A549 treated with dexamethasone at 1 μM for 4 hours (cell line): ENCODE data around the gene CCDC13. TPM values are rescaled to one million over a fixed set of nuclear protein-coding genes. Genes with fewer than 3 reads are reported as not detected.

ENCODE experiments used
- total RNA-seq: library from RNA; stranded (reverse); fragments of 200-300 nt; extraction: Qiagen RNA extraction; gene quantifications from 5 replicates; pipeline ENCODE4 v1.2.3, GENCODE V29; 2022

The CCDC13 gene, protein sequence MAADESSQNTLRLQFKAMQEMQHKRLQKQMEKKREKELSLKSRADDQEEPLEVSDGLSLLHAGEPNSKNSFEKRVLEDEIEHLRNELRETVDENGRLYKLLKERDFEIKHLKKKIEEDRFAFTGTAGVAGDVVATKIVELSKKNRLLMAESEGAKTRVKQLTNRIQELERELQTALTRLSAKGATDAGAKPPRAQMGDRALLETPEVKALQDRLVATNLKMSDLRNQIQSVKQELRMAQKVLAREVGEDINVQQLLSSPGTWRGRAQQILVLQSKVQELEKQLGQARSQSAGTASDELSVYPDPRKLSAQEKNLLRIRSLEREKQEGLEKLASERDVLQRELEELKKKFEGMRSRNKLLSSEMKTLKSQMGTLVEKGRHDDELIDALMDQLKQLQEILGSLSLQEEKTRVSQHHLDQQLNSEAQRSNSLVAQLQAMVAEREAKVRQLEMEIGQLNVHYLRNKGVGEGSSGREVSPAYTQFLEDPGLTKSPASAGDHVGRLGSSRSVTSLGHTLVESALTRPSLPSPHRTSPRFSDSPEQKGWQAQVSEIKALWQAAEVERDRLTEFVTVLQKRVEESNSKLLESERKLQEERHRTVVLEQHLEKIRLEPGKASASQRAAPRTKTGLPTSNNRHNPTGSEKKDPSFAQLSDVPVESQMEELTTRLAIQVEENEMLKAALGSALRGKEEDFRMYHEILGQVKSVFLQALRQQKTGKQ
- 0.39 to 0.61 TPM (median 0.50 TPM) in 5 replicates for total RNA-seq

DNA sequence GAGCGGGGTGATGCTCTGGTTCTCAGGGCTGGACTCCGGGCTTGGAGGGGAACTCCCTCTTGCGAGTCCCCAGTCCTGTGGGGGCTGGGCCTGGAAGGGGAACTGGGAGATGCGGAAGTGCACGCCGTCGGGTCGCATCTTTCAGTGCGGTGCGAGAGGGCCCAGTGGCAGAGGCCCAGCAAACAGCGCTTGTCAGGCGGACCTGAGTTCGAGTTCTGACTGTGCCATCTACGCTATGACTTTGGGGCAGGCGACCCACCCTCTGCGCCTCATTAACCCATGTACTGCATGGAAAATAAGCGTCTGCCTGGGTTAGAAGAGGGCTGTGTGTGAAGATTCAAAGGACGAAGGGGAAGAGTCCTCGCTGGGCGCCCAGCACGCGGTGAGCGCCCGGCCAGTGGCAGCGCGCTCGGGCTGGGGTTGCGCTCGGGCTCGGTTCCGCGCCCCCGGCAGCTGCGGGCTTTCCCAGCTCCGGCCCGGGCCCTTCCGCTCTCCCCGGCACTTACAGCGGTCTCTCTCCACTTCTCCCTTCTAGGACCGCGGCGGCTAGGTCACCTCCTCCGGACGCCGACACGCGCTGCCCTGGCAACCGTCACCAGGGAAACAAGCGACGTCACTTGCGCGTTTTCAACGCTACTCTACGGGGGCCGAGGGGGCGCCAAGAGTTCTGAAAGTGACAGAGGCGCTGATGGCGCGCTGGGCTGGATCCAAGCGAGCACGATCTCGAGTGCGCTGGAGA, at the start of gene CCDC13:
TSS of gene CCDC13 (minus strand) at position 584 of the 739 bp plus-strand sequence. CDS start 14,908 bp downstream, outside the sequence.

GRCh38 chr3:42809202-42809601, 36.1 kb upstream of the CCDC13 start, which contains the start of gene ACKR2:
TSS of gene ACKR2 (plus strand) at chr3:42809445. CDS start at chr3:42864503, 55,058 bp downstream.

GRCh38 chr3:42804106-42804830, 31.2 kb upstream of the CCDC13 start, which contains the start of gene HIGD1A:
TSS of gene HIGD1A (minus strand) at chr3:42804490. CDS start at chr3:42794253, 10,237 bp downstream.

Other genes starting within 250 kb of the CCDC13 start
- gene SEC22C, start 191.3 kb downstream of the CCDC13 start, total RNA-seq, result 29.0 to 37.7 TPM (median 34.1 TPM) in 5 replicates
- gene SS18L2, start 182.4 kb downstream of the CCDC13 start, total RNA-seq, result 16.4 to 19.1 TPM (median 16.9 TPM) in 5 replicates
- 7.8 to 14.1 TPM (median 10.0 TPM) in 5 replicates for gene NKTR, start 172.6 kb downstream of the CCDC13 start, total RNA-seq
- gene ZBTB47, start 119.6 kb downstream of the CCDC13 start, total RNA-seq, result 4.8 to 7.0 TPM (median 5.8 TPM) in 5 replicates
- not detected in 5 replicates for gene KLHL40, start 87.7 kb downstream of the CCDC13 start, total RNA-seq
- 0.14 TPM in 1 of 5 replicates, not detected in the others for gene HHATL, start 70.5 kb downstream of the CCDC13 start, total RNA-seq
- 70.1 to 95.7 TPM (median 73.2 TPM) in 5 replicates for gene HIGD1A, start 31.2 kb upstream of the CCDC13 start, total RNA-seq
- 0.04 to 0.11 TPM (median 0.05 TPM) in 5 replicates for gene ACKR2, start 36.2 kb upstream of the CCDC13 start, total RNA-seq
- gene CYP8B1, start 102.6 kb upstream of the CCDC13 start, total RNA-seq, result not detected in 5 replicates
- not detected in 5 replicates for gene ZNF662, start 132.9 kb upstream of the CCDC13 start, total RNA-seq
- gene GASK1A, start 206.1 kb upstream of the CCDC13 start, total RNA-seq, result not detected in 5 replicates